ENCODE measurements around the gene PDZD2. TPM values are rescaled to one million over a fixed set of nuclear protein-coding genes. Genes with fewer than 3 reads are reported as not detected.

Gene PDZD2
- total RNA-seq, 1 experiment from 2014 or later, result 0.37 TPM

- Histone ChIP-seq H4K20me1 (ENCODE audit: insufficient read depth) (no peaks in the 10 kb centered on the region), H3K4me3 (replicated peaks in 1 of 2; ENCODE audit: low read depth in 1 of 2, low read length in 2 of 2) (no peak overlapping the region), H3K9me2 (ENCODE audit: insufficient read depth) (no peaks in the 10 kb centered on the region), H3K27me3 (ENCODE audit: insufficient read depth, low read length) (no peaks in the 10 kb centered on the region), H2AFZ (ENCODE audit: low read depth, low read length, poor library complexity, severe bottlenecking) (no peak overlapping the region), H3K27ac (ENCODE audit: low read depth, low read length) (no peak overlapping the region), H3K9me3 (ENCODE audit: control insufficient read depth in 1 of 2, insufficient read depth in 1 of 2, low read depth in 1 of 2, low read length in 2 of 2) (no peaks in the 10 kb centered on the region), H3K4me1 (ENCODE audit: control insufficient read depth in 1 of 2, insufficient read depth in 2 of 2, low read length in 2 of 2) (peaks cover 2 to 6% of the 10 kb centered on the region in 2 experiments; a peak in 1 of 4 replicates), H3K9ac (ENCODE audit: low read length) (no peak overlapping the region), H3K4me2 (ENCODE audit: low read length) (no peak overlapping the region), H3K79me2 (ENCODE audit: insufficient read depth, low read length) (no peaks in the 10 kb centered on the region), H3K36me3 (ENCODE audit: control insufficient read depth in 1 of 2, insufficient read depth in 2 of 2, low read length in 2 of 2) (no peaks in the 10 kb centered on the region)
- RAD21 ChIA-PET (ENCODE audit: low non-redundant PET in 1 of 2, low total read pairs in 2 of 2, uncharacterized antibody in 2 of 2, unreplicated experiment in 2 of 2), result interaction anchor here in 1 of 2 experiments (0.6 kb wide), 1 partner anchor 397 kb away, joined by 3 read pairs; no protein-coding TSS in a partner anchor
- DNase-seq (ENCODE audit: low read depth, low spot score), result no peak
- intact Hi-C loops (cut with micrococcal nuclease), result no loop called here
- POLR2A ChIA-PET, result no interaction called here
- no peak for ATAC-seq
- BruUV-seq (replicated peaks), result no TSS peak
- TF ChIP-seq SRF (IDR thresholded peaks at IDR 0.05; ENCODE audit: low read depth) (no peak), MAX (IDR thresholded peaks at IDR 0.05) (no peak), FOSL1 (IDR thresholded peaks at IDR 0.05; ENCODE audit: low read depth) (no peak), SP1 (IDR thresholded peaks at IDR 0.05; ENCODE audit: low read depth) (no peak), REST (IDR thresholded peaks at IDR 0.05; ENCODE audit: low read depth) (no peak), TCF7L2 (IDR thresholded peaks at IDR 0.05; ENCODE audit: borderline replicate concordance, extremely low read depth, insufficient read depth, insufficient read length) (no peak), SIN3A (IDR thresholded peaks at IDR 0.05; ENCODE audit: low read depth) (no peak), ZBTB33 (IDR thresholded peaks at IDR 0.05; ENCODE audit: extremely low read depth, insufficient replicate concordance, low read length) (no peak), CTCF (IDR thresholded peaks at IDR 0.05 in 2 of 3, conservative IDR thresholded peaks at IDR 0.05 in 1 of 3; ENCODE audit: borderline replicate concordance in 1 of 3, insufficient read depth in 1 of 3, low read depth in 2 of 3, low read length in 2 of 3) (no peak), EGR1 (IDR thresholded peaks at IDR 0.05; ENCODE audit: low read depth) (no peak)
- CTCF ChIA-PET, result no interaction called here
Measured at GRCh38 chr5:31833710-31834109, 194.8 kb downstream of the PDZD2 start.
